WTC11 (cell line): ENCODE data around the gene KRR1. TPM values are rescaled to one million over a fixed set of nuclear protein-coding genes. Genes with fewer than 3 reads are reported as not detected.

ENCODE experiments used
- ATAC-seq: fragments of 200-7000 bp; cut with Tn5 transposase; 2 replicates; pipeline ENCODE4 v1.10.0; 2021; ENCODE audit warnings: mild to moderate bottlenecking, moderate library complexity
- CTCF ChIA-PET: fragments of 300-600 bp; sonication (Branson Sonifier 250); formaldehyde crosslinking; loops from one replicate; lab custom pipeline; 2021; ENCODE audit warnings: antibody characterized with exemption; lab: Charles Lee
- POLR2A ChIA-PET: fragments of 350-600 bp; sonication (Branson Sonifier 250); formaldehyde crosslinking; loops from one replicate; lab custom pipeline; 2021; ENCODE audit warnings: antibody characterized with exemption; lab: Charles Lee
- DNase-seq: peaks from one replicate; pipeline ENCODE4 v3.0.0; 2021; ENCODE audit warnings: low spot score
- H3K27ac Mint-ChIP-seq: 2 replicates; pipeline ENCODE4 v1.8.0; 2021; ENCODE audit warnings: mixed read lengths
- H3K27me3 Mint-ChIP-seq: 2 replicates; pipeline ENCODE4 v1.8.0; 2021; ENCODE audit warnings: low read depth, mild to moderate bottlenecking, moderate library complexity, mixed read lengths
- H3K36me3 Mint-ChIP-seq: 2 replicates; pipeline ENCODE4 v1.8.0; 2021; ENCODE audit warnings: mixed read lengths
- H3K4me1 Mint-ChIP-seq: 2 replicates; pipeline ENCODE4 v1.8.0; 2022; ENCODE audit warnings: mixed read lengths
- H3K4me3 Mint-ChIP-seq: 2 replicates; pipeline ENCODE4 v1.8.0; 2021; ENCODE audit warnings: mild to moderate bottlenecking, moderate library complexity, mixed read lengths
- H3K9me3 Mint-ChIP-seq: 2 replicates; pipeline ENCODE4 v1.8.0; 2021; ENCODE audit warnings: mixed read lengths
- GRHL2 ChIP-seq: fragments of 250-450 bp; sonication (Bioruptor Pico); IDR thresholded peaks from 2 replicates; pipeline ENCODE4 v1.8.0; 2022; ENCODE audit warnings: mild to moderate bottlenecking, moderate library complexity; ENCODE audit not compliant: insufficient replicate concordance, severe bottlenecking
- GTF2I ChIP-seq: fragments of 250-450 bp; sonication (Bioruptor Pico); conservative IDR thresholded peaks from 2 replicates; pipeline ENCODE4 v1.4.0; 2021; ENCODE audit warnings: mild to moderate bottlenecking
- IRF2 ChIP-seq: sonication (generic); formaldehyde crosslinking; IDR thresholded peaks from 2 replicates; pipeline ENCODE4 v1.8.0; 2022; ENCODE audit warnings: low read depth, missing genetic modification reagents, borderline replicate concordance
- NFE2L1 ChIP-seq: sonication (generic); formaldehyde crosslinking; IDR thresholded peaks from 2 replicates; pipeline ENCODE4 v1.8.1; 2023; ENCODE audit warnings: missing genetic modification reagents
- OVOL2 ChIP-seq: fragments of 250-450 bp; sonication (Bioruptor Pico); IDR thresholded peaks from 2 replicates; pipeline ENCODE4 v1.9.0; 2021; ENCODE audit warnings: mild to moderate bottlenecking, borderline replicate concordance
- PRRX2 ChIP-seq: fragments of 250-450 bp; sonication (Bioruptor Pico); IDR thresholded peaks from 2 replicates; pipeline ENCODE4 v1.8.0; 2021; ENCODE audit warnings: mild to moderate bottlenecking
- RORB ChIP-seq: fragments of 250-450 bp; sonication (Bioruptor Pico); IDR thresholded peaks from 2 replicates; pipeline ENCODE4 v1.9.0; 2021; ENCODE audit warnings: mild to moderate bottlenecking
- SMAD4 ChIP-seq: sonication (generic); formaldehyde crosslinking; IDR thresholded peaks from 2 replicates; pipeline ENCODE4 v1.8.0; 2022; ENCODE audit warnings: mild to moderate bottlenecking, missing genetic modification reagents
- SP1 ChIP-seq: sonication (generic); formaldehyde crosslinking; conservative IDR thresholded peaks from 2 replicates; pipeline ENCODE4 v1.8.1; 2022; ENCODE audit warnings: missing genetic modification reagents
- ZBTB21 ChIP-seq: sonication (generic); formaldehyde crosslinking; IDR thresholded peaks from 2 replicates; pipeline ENCODE4 v1.8.1; 2023; ENCODE audit warnings: mild to moderate bottlenecking, missing genetic modification reagents, borderline replicate concordance
- ZNF121 ChIP-seq: sonication (generic); formaldehyde crosslinking; IDR thresholded peaks from 2 replicates; pipeline ENCODE4 v1.8.0; 2023; ENCODE audit warnings: missing genetic modification reagents
- total RNA-seq: library from RNA; stranded (reverse); gene quantifications from 3 replicates; pipeline ENCODE4 v1.2.3, GENCODE V29; 2021
- TF ChIP-seq, protein P1 (sequence below): sonication (generic); formaldehyde crosslinking; IDR thresholded peaks from 2 replicates; pipeline ENCODE4 v1.8.1; 2023; ENCODE audit warnings: mild to moderate bottlenecking, missing genetic modification reagents, moderate library complexity
- TF ChIP-seq, protein P2 (sequence below): sonication (generic); formaldehyde crosslinking; conservative IDR thresholded peaks from 2 replicates; pipeline ENCODE4 v1.8.1; 2023; ENCODE audit warnings: mild to moderate bottlenecking, low read depth, missing genetic modification reagents, moderate library complexity
- TF ChIP-seq, protein P3 (sequence below): sonication (generic); formaldehyde crosslinking; conservative IDR thresholded peaks from 2 replicates; pipeline ENCODE4 v1.8.1; 2022; ENCODE audit warnings: mild to moderate bottlenecking, missing genetic modification reagents
- TF ChIP-seq, protein P4 (sequence below): sonication (generic); formaldehyde crosslinking; IDR thresholded peaks from 2 replicates; pipeline ENCODE4 v1.8.0; 2023; ENCODE audit warnings: missing genetic modification reagents, mild to moderate bottlenecking, borderline replicate concordance
- TF ChIP-seq, protein P5 (sequence below): sonication (generic); formaldehyde crosslinking; IDR thresholded peaks from 2 replicates; pipeline ENCODE4 v1.8.0; 2022; ENCODE audit warnings: mild to moderate bottlenecking, missing genetic modification reagents
- TF ChIP-seq, protein P6 (sequence below): sonication (generic); formaldehyde crosslinking; IDR thresholded peaks from 2 replicates; pipeline ENCODE4 v1.8.1; 2023; ENCODE audit warnings: mild to moderate bottlenecking, missing genetic modification reagents
- TF ChIP-seq, protein P7 (sequence below): fragments of 250-450 bp; sonication (Bioruptor Pico); IDR thresholded peaks from 2 replicates; pipeline ENCODE4 v1.8.0; 2021; ENCODE audit warnings: mild to moderate bottlenecking
- TF ChIP-seq, protein P8 (sequence below): sonication (generic); formaldehyde crosslinking; IDR thresholded peaks from 2 replicates; pipeline ENCODE4 v1.8.0; 2022; ENCODE audit warnings: mild to moderate bottlenecking, missing genetic modification reagents
- TF ChIP-seq, protein P9 (sequence below): sonication (generic); formaldehyde crosslinking; IDR thresholded peaks from 2 replicates; pipeline ENCODE4 v1.8.0; 2023; ENCODE audit warnings: missing genetic modification reagents

The KRR1 gene
- total RNA-seq, 1 experiment from 2014 or later, result 59.6 TPM

DNA sequence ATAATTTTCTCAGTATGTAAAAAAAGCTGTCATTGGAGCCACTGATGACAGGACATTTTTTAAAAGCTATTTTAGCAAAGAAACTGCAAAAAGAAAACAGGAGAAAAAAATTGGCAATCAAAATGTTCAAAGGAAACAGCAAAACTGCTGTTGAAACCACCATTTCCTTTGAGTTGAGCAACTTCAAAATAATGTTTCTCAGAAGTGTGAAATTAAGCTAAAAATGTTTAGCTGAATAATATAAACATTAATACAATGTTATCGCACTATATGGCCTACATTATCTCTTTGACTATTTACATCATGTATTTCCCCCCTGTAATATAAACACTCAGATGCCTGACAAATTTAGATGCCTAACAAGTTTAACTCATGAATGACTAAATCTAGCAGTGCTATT is 54.2 kb downstream of the KRR1 start:
- Mint-ChIP-seq H3K9me3 (peaks cover 53% of the 10 kb centered on the region), H3K4me3 (no peak overlapping the region), H3K27me3 (peaks cover 4% of the 10 kb centered on the region), H3K27ac (no peak overlapping the region), H3K36me3 (peaks cover 44% of the 10 kb centered on the region)
- DNase-seq, result no peak
- TF ChIP-seq, protein P1, sequence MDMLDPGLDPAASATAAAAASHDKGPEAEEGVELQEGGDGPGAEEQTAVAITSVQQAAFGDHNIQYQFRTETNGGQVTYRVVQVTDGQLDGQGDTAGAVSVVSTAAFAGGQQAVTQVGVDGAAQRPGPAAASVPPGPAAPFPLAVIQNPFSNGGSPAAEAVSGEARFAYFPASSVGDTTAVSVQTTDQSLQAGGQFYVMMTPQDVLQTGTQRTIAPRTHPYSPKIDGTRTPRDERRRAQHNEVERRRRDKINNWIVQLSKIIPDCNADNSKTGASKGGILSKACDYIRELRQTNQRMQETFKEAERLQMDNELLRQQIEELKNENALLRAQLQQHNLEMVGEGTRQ (CRISPR knock-in tag), result no peak
- TF ChIP-seq RORB (CRISPR knock-in tag), result no peak
- TF ChIP-seq OVOL2 (CRISPR knock-in tag), result no peak
- no peak for TF ChIP-seq SP1 (CRISPR knock-in tag)
- TF ChIP-seq, protein P2, sequence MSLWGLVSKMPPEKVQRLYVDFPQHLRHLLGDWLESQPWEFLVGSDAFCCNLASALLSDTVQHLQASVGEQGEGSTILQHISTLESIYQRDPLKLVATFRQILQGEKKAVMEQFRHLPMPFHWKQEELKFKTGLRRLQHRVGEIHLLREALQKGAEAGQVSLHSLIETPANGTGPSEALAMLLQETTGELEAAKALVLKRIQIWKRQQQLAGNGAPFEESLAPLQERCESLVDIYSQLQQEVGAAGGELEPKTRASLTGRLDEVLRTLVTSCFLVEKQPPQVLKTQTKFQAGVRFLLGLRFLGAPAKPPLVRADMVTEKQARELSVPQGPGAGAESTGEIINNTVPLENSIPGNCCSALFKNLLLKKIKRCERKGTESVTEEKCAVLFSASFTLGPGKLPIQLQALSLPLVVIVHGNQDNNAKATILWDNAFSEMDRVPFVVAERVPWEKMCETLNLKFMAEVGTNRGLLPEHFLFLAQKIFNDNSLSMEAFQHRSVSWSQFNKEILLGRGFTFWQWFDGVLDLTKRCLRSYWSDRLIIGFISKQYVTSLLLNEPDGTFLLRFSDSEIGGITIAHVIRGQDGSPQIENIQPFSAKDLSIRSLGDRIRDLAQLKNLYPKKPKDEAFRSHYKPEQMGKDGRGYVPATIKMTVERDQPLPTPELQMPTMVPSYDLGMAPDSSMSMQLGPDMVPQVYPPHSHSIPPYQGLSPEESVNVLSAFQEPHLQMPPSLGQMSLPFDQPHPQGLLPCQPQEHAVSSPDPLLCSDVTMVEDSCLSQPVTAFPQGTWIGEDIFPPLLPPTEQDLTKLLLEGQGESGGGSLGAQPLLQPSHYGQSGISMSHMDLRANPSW (CRISPR knock-in tag), result no peak
- TF ChIP-seq, protein P3, sequence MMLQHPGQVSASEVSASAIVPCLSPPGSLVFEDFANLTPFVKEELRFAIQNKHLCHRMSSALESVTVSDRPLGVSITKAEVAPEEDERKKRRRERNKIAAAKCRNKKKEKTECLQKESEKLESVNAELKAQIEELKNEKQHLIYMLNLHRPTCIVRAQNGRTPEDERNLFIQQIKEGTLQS (CRISPR knock-in tag), result no peak
- no peak for TF ChIP-seq PRRX2 (CRISPR knock-in tag)
- TF ChIP-seq, protein P4, sequence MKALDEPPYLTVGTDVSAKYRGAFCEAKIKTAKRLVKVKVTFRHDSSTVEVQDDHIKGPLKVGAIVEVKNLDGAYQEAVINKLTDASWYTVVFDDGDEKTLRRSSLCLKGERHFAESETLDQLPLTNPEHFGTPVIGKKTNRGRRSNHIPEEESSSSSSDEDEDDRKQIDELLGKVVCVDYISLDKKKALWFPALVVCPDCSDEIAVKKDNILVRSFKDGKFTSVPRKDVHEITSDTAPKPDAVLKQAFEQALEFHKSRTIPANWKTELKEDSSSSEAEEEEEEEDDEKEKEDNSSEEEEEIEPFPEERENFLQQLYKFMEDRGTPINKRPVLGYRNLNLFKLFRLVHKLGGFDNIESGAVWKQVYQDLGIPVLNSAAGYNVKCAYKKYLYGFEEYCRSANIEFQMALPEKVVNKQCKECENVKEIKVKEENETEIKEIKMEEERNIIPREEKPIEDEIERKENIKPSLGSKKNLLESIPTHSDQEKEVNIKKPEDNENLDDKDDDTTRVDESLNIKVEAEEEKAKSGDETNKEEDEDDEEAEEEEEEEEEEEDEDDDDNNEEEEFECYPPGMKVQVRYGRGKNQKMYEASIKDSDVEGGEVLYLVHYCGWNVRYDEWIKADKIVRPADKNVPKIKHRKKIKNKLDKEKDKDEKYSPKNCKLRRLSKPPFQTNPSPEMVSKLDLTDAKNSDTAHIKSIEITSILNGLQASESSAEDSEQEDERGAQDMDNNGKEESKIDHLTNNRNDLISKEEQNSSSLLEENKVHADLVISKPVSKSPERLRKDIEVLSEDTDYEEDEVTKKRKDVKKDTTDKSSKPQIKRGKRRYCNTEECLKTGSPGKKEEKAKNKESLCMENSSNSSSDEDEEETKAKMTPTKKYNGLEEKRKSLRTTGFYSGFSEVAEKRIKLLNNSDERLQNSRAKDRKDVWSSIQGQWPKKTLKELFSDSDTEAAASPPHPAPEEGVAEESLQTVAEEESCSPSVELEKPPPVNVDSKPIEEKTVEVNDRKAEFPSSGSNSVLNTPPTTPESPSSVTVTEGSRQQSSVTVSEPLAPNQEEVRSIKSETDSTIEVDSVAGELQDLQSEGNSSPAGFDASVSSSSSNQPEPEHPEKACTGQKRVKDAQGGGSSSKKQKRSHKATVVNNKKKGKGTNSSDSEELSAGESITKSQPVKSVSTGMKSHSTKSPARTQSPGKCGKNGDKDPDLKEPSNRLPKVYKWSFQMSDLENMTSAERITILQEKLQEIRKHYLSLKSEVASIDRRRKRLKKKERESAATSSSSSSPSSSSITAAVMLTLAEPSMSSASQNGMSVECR, result no peak
- TF ChIP-seq, protein P5, sequence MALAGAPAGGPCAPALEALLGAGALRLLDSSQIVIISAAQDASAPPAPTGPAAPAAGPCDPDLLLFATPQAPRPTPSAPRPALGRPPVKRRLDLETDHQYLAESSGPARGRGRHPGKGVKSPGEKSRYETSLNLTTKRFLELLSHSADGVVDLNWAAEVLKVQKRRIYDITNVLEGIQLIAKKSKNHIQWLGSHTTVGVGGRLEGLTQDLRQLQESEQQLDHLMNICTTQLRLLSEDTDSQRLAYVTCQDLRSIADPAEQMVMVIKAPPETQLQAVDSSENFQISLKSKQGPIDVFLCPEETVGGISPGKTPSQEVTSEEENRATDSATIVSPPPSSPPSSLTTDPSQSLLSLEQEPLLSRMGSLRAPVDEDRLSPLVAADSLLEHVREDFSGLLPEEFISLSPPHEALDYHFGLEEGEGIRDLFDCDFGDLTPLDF (CRISPR knock-in tag), result no peak
- TF ChIP-seq GRHL2, result no peak
- TF ChIP-seq, all 79 proteins: peak for 0
- CTCF ChIA-PET, result no interaction called here
- H3K4me1 Mint-ChIP-seq, result no peaks in the 10 kb centered on the region
- ATAC-seq, result no peak
- POLR2A ChIA-PET, result no interaction called here

DNA sequence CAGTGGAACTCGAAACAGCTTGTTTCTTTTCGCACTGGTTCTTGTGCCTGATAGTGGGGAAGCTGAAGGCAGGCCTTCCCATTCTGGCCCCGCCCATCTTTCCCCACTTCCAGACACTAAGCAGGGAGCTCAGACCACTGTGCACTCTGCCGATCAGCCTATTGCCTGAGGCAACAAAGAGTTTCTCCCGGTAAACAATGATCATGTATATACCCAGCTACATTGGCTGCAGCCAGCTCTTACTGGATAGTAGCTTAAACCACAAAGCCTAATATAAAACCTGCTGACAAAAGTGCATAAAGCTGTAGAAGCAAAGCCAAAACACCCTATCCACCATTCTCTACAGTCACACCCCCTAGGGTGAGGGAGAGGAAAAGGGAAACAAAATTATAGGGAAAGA is 55.6 kb downstream of the KRR1 start:
- no peaks in the 10 kb centered on the region for H3K4me1 Mint-ChIP-seq
- no peak overlapping the region for H3K4me3 Mint-ChIP-seq
- POLR2A ChIA-PET, result no interaction called here
- peaks cover 4% of the 10 kb centered on the region for H3K27me3 Mint-ChIP-seq
- H3K36me3 Mint-ChIP-seq, result peaks cover 43% of the 10 kb centered on the region
- H3K27ac Mint-ChIP-seq, result no peak overlapping the region
- ATAC-seq (no peak), DNase-seq (no peak)
- CTCF ChIA-PET, result interaction anchor here (1.4 kb wide), 1 partner anchor 65 kb away, joined by 6 read pairs; the partner anchor contains the start of gene GLIPR1L2
- peaks cover 52% of the 10 kb centered on the region for H3K9me3 Mint-ChIP-seq
- TF ChIP-seq, protein P6, sequence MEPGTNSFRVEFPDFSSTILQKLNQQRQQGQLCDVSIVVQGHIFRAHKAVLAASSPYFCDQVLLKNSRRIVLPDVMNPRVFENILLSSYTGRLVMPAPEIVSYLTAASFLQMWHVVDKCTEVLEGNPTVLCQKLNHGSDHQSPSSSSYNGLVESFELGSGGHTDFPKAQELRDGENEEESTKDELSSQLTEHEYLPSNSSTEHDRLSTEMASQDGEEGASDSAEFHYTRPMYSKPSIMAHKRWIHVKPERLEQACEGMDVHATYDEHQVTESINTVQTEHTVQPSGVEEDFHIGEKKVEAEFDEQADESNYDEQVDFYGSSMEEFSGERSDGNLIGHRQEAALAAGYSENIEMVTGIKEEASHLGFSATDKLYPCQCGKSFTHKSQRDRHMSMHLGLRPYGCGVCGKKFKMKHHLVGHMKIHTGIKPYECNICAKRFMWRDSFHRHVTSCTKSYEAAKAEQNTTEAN (CRISPR knock-in tag), result no peak
- TF ChIP-seq OVOL2 (CRISPR knock-in tag), result no peak
- no peak for TF ChIP-seq NFE2L1 (CRISPR knock-in tag)
- no peak for TF ChIP-seq GTF2I (CRISPR knock-in tag)
- TF ChIP-seq SMAD4 (CRISPR knock-in tag), result no peak
- TF ChIP-seq, protein P7, sequence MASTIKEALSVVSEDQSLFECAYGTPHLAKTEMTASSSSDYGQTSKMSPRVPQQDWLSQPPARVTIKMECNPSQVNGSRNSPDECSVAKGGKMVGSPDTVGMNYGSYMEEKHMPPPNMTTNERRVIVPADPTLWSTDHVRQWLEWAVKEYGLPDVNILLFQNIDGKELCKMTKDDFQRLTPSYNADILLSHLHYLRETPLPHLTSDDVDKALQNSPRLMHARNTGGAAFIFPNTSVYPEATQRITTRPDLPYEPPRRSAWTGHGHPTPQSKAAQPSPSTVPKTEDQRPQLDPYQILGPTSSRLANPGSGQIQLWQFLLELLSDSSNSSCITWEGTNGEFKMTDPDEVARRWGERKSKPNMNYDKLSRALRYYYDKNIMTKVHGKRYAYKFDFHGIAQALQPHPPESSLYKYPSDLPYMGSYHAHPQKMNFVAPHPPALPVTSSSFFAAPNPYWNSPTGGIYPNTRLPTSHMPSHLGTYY, result no peak
- no peak for TF ChIP-seq SP1 (CRISPR knock-in tag)
- no peak for TF ChIP-seq GRHL2
- TF ChIP-seq, protein P8, sequence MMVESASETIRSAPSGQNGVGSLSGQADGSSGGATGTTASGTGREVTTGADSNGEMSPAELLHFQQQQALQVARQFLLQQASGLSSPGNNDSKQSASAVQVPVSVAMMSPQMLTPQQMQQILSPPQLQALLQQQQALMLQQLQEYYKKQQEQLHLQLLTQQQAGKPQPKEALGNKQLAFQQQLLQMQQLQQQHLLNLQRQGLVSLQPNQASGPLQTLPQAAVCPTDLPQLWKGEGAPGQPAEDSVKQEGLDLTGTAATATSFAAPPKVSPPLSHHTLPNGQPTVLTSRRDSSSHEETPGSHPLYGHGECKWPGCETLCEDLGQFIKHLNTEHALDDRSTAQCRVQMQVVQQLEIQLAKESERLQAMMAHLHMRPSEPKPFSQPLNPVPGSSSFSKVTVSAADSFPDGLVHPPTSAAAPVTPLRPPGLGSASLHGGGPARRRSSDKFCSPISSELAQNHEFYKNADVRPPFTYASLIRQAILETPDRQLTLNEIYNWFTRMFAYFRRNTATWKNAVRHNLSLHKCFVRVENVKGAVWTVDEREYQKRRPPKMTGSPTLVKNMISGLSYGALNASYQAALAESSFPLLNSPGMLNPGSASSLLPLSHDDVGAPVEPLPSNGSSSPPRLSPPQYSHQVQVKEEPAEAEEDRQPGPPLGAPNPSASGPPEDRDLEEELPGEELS (CRISPR knock-in tag), result no peak
- no peak for TF ChIP-seq IRF2 (CRISPR knock-in tag)
- no peak for TF ChIP-seq ZNF121 (CRISPR knock-in tag)
- TF ChIP-seq, protein P9, sequence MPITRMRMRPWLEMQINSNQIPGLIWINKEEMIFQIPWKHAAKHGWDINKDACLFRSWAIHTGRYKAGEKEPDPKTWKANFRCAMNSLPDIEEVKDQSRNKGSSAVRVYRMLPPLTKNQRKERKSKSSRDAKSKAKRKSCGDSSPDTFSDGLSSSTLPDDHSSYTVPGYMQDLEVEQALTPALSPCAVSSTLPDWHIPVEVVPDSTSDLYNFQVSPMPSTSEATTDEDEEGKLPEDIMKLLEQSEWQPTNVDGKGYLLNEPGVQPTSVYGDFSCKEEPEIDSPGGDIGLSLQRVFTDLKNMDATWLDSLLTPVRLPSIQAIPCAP (CRISPR knock-in tag), result no peak
- TF ChIP-seq ZBTB21, result no peak
